Endodermal cell (in vitro differentiated cells): Measurements from ENCODE around the gene ARRDC1. TPM values are rescaled to one million over a fixed set of nuclear protein-coding genes. Genes with fewer than 3 reads are reported as not detected.
"Not testable (repeated sequence)": the region's sequence is repeated elsewhere in the genome, so short reads cannot be mapped to it uniquely, and the experiment has no call there.

Experiments
- DNase-seq: peaks from one replicate; pipeline ENCODE4 v3.0.0-alpha.2; 2017
- H3K27ac ChIP-seq: 2 replicates; pipeline ENCODE4 v1.5.1; 2013; ENCODE audit warnings: mild to moderate bottlenecking, low read depth, low read length, moderate library complexity
- H3K27me3 ChIP-seq: 2 replicates; pipeline ENCODE4 v1.6.1; 2013; ENCODE audit warnings: mild to moderate bottlenecking, low read length, moderate library complexity; ENCODE audit not compliant: insufficient read depth, control insufficient read depth, poor library complexity, severe bottlenecking
- H3K36me3 ChIP-seq: 2 replicates; pipeline ENCODE4 v1.7.0; 2013; ENCODE audit warnings: mild to moderate bottlenecking, low read length, moderate library complexity; ENCODE audit not compliant: control insufficient read depth, insufficient read depth
- H3K4me1 ChIP-seq: one replicate; pipeline ENCODE4 v1.7.0; 2013; ENCODE audit warnings: low read length; ENCODE audit not compliant: control insufficient read depth, insufficient read depth
- H3K4me3 ChIP-seq: 2 replicates; pipeline ENCODE4 v1.5.1; 2013; ENCODE audit warnings: mild to moderate bottlenecking, low read length, moderate library complexity
- H3K9ac ChIP-seq: 2 replicates; pipeline ENCODE4 v1.6.1; 2013; ENCODE audit warnings: mild to moderate bottlenecking, low read length, moderate library complexity; ENCODE audit not compliant: poor library complexity, severe bottlenecking; ENCODE audit errors: extremely low read depth
- H3K9me3 ChIP-seq: 2 replicates; pipeline ENCODE4 v1.6.1; 2013; ENCODE audit warnings: mild to moderate bottlenecking, low read length, moderate library complexity; ENCODE audit not compliant: control insufficient read depth
- H3K27ac Mint-ChIP-seq: 2 replicates; pipeline ENCODE4 v1.8.0; 2020; ENCODE audit warnings: mixed read lengths
- H3K27me3 Mint-ChIP-seq: 2 replicates; pipeline ENCODE4 v1.8.0; 2021; ENCODE audit warnings: mild to moderate bottlenecking, mixed read lengths; ENCODE audit not compliant: insufficient read depth
- H3K36me3 Mint-ChIP-seq: 2 replicates; pipeline ENCODE4 v1.8.0; 2020; ENCODE audit warnings: low read depth, mixed read lengths
- H3K4me1 Mint-ChIP-seq: 2 replicates; pipeline ENCODE4 v1.8.0; 2020; ENCODE audit warnings: mixed read lengths
- H3K4me3 Mint-ChIP-seq: 2 replicates; pipeline ENCODE4 v1.8.0; 2020; ENCODE audit warnings: mild to moderate bottlenecking, moderate library complexity, mixed read lengths
- H3K9me3 Mint-ChIP-seq: 2 replicates; pipeline ENCODE4 v1.8.0; 2020; ENCODE audit warnings: mild to moderate bottlenecking, mixed read lengths
- WGBS, 2 experiments: methylation state at CpG; one replicate each; pipeline versions ENCODE4 v1.1.5 to v1.1.7; 2013; ENCODE audit warnings: missing lambda C conversion rate in 2 of 2, mixed read lengths in 1 of 2; ENCODE audit not compliant: insufficient coverage in 1 of 2, insufficient read length in 1 of 2; 5-methylcytosine and 5-hydroxymethylcytosine counted together
- total RNA-seq, 2 donors: library from RNA; stranded (reverse); fragmentation: NEBNext Ultra II Directional in 1 of 2; extraction: Animal tissue kit (Norgen Biotek cat#: 25700) in 1 of 2; gene quantifications; 2 replicates in 1 of 2; 3 replicates in 1 of 2; pipeline ENCODE4 v1.2.1, GENCODE V29; 2021
- TF ChIP-seq, protein P1 (sequence below): fragments of 200-600 bp; sonication (generic); conservative IDR thresholded peaks from 2 replicates; pipeline ENCODE4 v1.5.0; 2021; ENCODE audit warnings: antibody characterized with exemption, mild to moderate bottlenecking

Gene ARRDC1
- total RNA-seq, 2 donors from 2014 or later = 41.5 to 46.2 TPM

DNA sequence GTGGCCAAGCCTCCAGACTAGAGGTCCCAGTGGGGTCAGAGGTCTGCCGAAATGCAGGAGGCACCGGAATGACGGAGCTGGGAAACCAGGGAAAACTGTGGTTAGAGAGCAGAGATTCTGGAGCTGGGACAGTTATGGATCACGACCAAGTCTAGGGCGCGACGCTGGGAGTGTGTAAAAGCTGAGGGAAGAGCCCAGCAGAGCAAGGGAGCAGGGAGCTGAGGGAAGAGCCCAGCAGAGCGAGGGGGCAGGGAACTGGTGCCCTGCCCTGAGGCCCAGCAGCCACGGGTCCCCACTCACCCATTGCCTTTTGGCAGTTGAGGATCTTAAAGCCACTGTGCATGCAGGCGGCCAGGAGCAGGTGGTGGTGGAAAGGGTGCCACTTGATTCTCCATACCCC lies 41.4 kb upstream of the ARRDC1 start:
- peaks cover 10% of the 10 kb centered on the region for H3K9me3 Mint-ChIP-seq
- no peak overlapping the region for H3K27ac Mint-ChIP-seq
- H3K9me3 ChIP-seq = peaks cover 5% of the 10 kb centered on the region
- H3K27me3 ChIP-seq = no peaks in the 10 kb centered on the region
- H3K36me3 Mint-ChIP-seq = peaks cover 56% of the 10 kb centered on the region
- no peak overlapping the region for H3K9ac ChIP-seq
- H3K4me1 Mint-ChIP-seq = no peaks in the 10 kb centered on the region
- TF ChIP-seq, protein P1, sequence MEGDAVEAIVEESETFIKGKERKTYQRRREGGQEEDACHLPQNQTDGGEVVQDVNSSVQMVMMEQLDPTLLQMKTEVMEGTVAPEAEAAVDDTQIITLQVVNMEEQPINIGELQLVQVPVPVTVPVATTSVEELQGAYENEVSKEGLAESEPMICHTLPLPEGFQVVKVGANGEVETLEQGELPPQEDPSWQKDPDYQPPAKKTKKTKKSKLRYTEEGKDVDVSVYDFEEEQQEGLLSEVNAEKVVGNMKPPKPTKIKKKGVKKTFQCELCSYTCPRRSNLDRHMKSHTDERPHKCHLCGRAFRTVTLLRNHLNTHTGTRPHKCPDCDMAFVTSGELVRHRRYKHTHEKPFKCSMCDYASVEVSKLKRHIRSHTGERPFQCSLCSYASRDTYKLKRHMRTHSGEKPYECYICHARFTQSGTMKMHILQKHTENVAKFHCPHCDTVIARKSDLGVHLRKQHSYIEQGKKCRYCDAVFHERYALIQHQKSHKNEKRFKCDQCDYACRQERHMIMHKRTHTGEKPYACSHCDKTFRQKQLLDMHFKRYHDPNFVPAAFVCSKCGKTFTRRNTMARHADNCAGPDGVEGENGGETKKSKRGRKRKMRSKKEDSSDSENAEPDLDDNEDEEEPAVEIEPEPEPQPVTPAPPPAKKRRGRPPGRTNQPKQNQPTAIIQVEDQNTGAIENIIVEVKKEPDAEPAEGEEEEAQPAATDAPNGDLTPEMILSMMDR = no peak
- WGBS, 2 experiments = 94 to 100% methylated on average over 7 to 10 of the region's 10 CpGs
- H3K4me3 Mint-ChIP-seq = no peak overlapping the region
- DNase-seq = no peak
- no peaks in the 10 kb centered on the region for H3K4me1 ChIP-seq
- peaks cover 40% of the 10 kb centered on the region for H3K36me3 ChIP-seq
- H3K27me3 Mint-ChIP-seq = no peaks in the 10 kb centered on the region
- no peak overlapping the region for H3K4me3 ChIP-seq
- no peak overlapping the region for H3K27ac ChIP-seq

DNA sequence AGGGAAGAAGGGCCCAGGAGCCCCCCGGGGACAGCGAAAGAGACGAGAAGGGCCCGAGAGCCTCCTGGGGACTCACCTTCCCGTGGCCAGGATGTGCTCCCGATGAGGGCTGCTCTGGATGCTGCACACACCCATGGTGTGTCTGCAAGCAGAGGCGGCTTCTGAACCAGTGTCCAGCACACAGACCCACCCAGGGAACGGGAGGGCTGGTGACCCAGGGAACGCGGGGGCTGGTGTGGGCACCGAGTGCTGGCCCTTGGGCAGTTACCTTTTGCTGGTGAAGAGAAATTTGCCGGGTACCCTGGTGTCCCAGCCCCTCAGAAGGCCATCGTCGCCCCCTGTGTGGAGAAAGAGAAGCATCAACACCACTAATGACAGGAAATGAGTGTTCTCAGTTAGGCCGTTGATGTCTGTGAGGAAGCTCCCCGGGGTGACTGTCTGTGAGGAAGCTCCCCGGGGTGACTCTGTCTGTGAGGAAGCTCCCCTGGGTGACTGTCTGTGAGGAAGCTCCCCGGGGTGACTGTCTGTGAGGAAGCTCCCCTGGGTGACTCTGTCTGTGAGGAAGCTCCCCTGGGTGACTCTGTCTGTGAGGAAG lies 40.6 kb upstream of the ARRDC1 start:
- H3K4me1 Mint-ChIP-seq = no peaks in the 10 kb centered on the region

DNA sequence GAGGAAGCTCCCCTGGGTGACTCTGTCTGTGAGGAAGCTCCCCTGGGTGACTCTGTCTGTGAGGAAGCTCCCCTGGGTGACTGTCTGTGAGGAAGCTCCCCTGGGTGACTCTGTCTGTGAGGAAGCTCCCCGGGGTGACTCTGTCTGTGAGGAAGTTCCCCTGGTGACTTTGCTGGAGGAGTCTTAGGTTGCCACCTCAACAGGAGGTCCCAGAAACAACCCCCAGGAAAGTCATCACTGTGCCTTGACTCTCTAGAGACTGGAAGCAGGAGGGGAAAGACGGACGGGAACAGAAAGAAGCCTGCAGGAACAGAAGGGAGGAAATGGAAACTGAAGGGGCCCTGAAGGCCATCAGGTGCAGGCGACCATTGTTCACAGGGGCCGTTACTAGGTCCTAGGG lies 37.0 kb upstream of the ARRDC1 start:
- not testable (repeated sequence) for H3K9ac ChIP-seq, H3K4me1 Mint-ChIP-seq, H3K9me3 Mint-ChIP-seq, H3K4me3 ChIP-seq, H3K27ac ChIP-seq, H3K4me1 ChIP-seq, H3K9me3 ChIP-seq, H3K27me3 ChIP-seq, H3K27me3 Mint-ChIP-seq, H3K27ac Mint-ChIP-seq, DNase-seq, H3K4me3 Mint-ChIP-seq
- H3K36me3 ChIP-seq = peaks cover 28% of the 10 kb centered on the region
- H3K36me3 Mint-ChIP-seq = peaks cover 41% of the 10 kb centered on the region
- WGBS, 2 experiments = 97 to 98% methylated on average over 4 to 5 of the region's 5 CpGs

More for the DNA sequence above, 40.6 kb upstream of the ARRDC1 start:
- no peak overlapping the region for H3K4me3 Mint-ChIP-seq
- Histone ChIP-seq H3K36me3 (peaks cover 37% of the 10 kb centered on the region), H3K9me3 (peaks cover 3% of the 10 kb centered on the region), H3K4me3 (no peak overlapping the region), H3K4me1 (no peaks in the 10 kb centered on the region), H3K27ac (no peak overlapping the region), H3K27me3 (no peaks in the 10 kb centered on the region), H3K9ac (no peak overlapping the region)
- DNase-seq = no peak
- TF ChIP-seq, protein P1 = no peak
- 92 to 100% methylated on average over 7 to 17 of the region's 18 CpGs for WGBS, 2 experiments
- no peak overlapping the region for H3K27ac Mint-ChIP-seq
- H3K27me3 Mint-ChIP-seq = no peaks in the 10 kb centered on the region
- peaks cover 48% of the 10 kb centered on the region for H3K36me3 Mint-ChIP-seq
- peaks cover 5% of the 10 kb centered on the region for H3K9me3 Mint-ChIP-seq
